Neural cell (in vitro differentiated cells): ENCODE data around the gene GRID1. TPM values are rescaled to one million over a fixed set of nuclear protein-coding genes. Genes with fewer than 3 reads are reported as not detected.

Experiments used
- H2AFZ ChIP-seq: fragments of 200-600, 300-800 bp; sonication (generic), shearing (Covaris generic); 2 replicates; pipeline ENCODE4 v1.6.0; 2014; ENCODE audit warnings: low read depth, mild to moderate bottlenecking, antibody characterized with exemption, low read length, moderate library complexity
- H3F3A ChIP-seq: fragments of 200-600 bp; shearing (Covaris generic); 2 replicates; pipeline ENCODE4 v1.6.1; 2016; ENCODE audit warnings: mild to moderate bottlenecking, moderate library complexity, mixed read lengths, antibody characterized with exemption, low read length; ENCODE audit not compliant: insufficient read depth, poor library complexity, severe bottlenecking
- H3K27ac ChIP-seq: fragments of 200-600, 300-800 bp; sonication (generic), shearing (Covaris generic); 2 replicates; pipeline ENCODE4 v1.5.1; 2014; ENCODE audit warnings: mild to moderate bottlenecking, low read length, moderate library complexity
- H3K27me3 ChIP-seq: fragments of 300-800, 200-600 bp; sonication (generic), shearing (Covaris generic); 2 replicates; pipeline ENCODE4 v1.6.0; 2014; ENCODE audit warnings: mild to moderate bottlenecking, low read depth, low read length, moderate library complexity; ENCODE audit not compliant: insufficient read depth
- H3K36me3 ChIP-seq: fragments of 300-800, 200-600 bp; sonication (generic), shearing (Covaris generic); 2 replicates; pipeline ENCODE4 v1.5.1; 2014; ENCODE audit warnings: mild to moderate bottlenecking, antibody characterized with exemption, low read length, moderate library complexity; ENCODE audit not compliant: insufficient read depth
- H3K4me2 ChIP-seq: fragments of 300-800, 200-600 bp; sonication (generic), shearing (Covaris generic); 2 replicates; pipeline ENCODE4 v1.6.0; 2014; ENCODE audit warnings: mild to moderate bottlenecking, low read length
- H3K4me3 ChIP-seq: fragments of 300-800, 200-600 bp; sonication (generic), shearing (Covaris generic); 2 replicates; pipeline ENCODE4 v1.5.1; 2014; ENCODE audit warnings: mild to moderate bottlenecking, low read length, moderate library complexity
- H3K79me2 ChIP-seq: fragments of 200-600 bp; shearing (Covaris generic); replicated peaks from 2 replicates; pipeline ENCODE4 v1.6.0; 2014; ENCODE audit warnings: mild to moderate bottlenecking, low read length, moderate library complexity; ENCODE audit not compliant: insufficient read depth
- H3K9ac ChIP-seq: fragments of 300-800, 200-600 bp; sonication (generic), shearing (Covaris generic); 2 replicates; pipeline ENCODE4 v1.6.1; 2016; ENCODE audit warnings: mild to moderate bottlenecking, low read length, mixed read lengths
- H3K9me2 ChIP-seq: fragments of 200-600 bp; shearing (Covaris generic); 2 replicates; pipeline ENCODE4 v1.6.1; 2016; ENCODE audit warnings: mild to moderate bottlenecking, low read length, mixed read lengths; ENCODE audit not compliant: insufficient read depth
- H3K9me3 ChIP-seq: fragments of 200-600, 300-800 bp; sonication (generic), shearing (Covaris generic); 2 replicates; pipeline ENCODE4 v1.6.1; 2016; ENCODE audit warnings: mild to moderate bottlenecking, mixed run types, low read length, moderate library complexity, mixed read lengths
- H4K20me1 ChIP-seq: fragments of 200-600 bp; shearing (Covaris generic); 2 replicates; pipeline ENCODE4 v1.6.1; 2016; ENCODE audit warnings: mild to moderate bottlenecking, mixed run types; ENCODE audit not compliant: insufficient read depth
- CTCF ChIP-seq: fragments of 450-650 bp; IDR thresholded peaks from 2 replicates; pipeline ENCODE4 v1.5.1; 2014; ENCODE audit warnings: antibody characterized with exemption, mild to moderate bottlenecking, moderate library complexity; ENCODE audit not compliant: poor library complexity, severe bottlenecking
- EP300 ChIP-seq: fragments of 450-650 bp; conservative IDR thresholded peaks from 2 replicates; pipeline ENCODE4 v1.6.1; 2014; ENCODE audit warnings: antibody characterized with exemption, mild to moderate bottlenecking, moderate library complexity; ENCODE audit not compliant: poor library complexity, severe bottlenecking
- EZH2 ChIP-seq: fragments of 200-600, 300-800 bp; shearing (Covaris generic), sonication (generic); IDR thresholded peaks from 2 replicates; pipeline ENCODE4 v1.6.1; 2014; ENCODE audit warnings: antibody characterized with exemption, low read length, borderline replicate concordance, mild to moderate bottlenecking; ENCODE audit not compliant: insufficient read depth, poor library complexity, severe bottlenecking
- MXI1 ChIP-seq: fragments of 450-650 bp; conservative IDR thresholded peaks from 2 replicates; pipeline ENCODE4 v1.6.1; 2014; ENCODE audit warnings: antibody characterized with exemption, mild to moderate bottlenecking; ENCODE audit not compliant: poor library complexity, severe bottlenecking
- POLR2AphosphoS5 ChIP-seq: IDR thresholded peaks from 2 replicates; pipeline ENCODE4 v1.6.1; 2012
- RAD21 ChIP-seq: fragments of 450-650 bp; conservative IDR thresholded peaks from 2 replicates; pipeline ENCODE4 v1.6.1; 2014; ENCODE audit warnings: antibody characterized with exemption, mild to moderate bottlenecking, moderate library complexity
- REST ChIP-seq: IDR thresholded peaks from 2 replicates; pipeline ENCODE4 v1.6.1; 2012; ENCODE audit warnings: borderline replicate concordance
- SMC3 ChIP-seq: fragments of 450-650 bp; conservative IDR thresholded peaks from 2 replicates; pipeline ENCODE4 v1.6.1; 2014; ENCODE audit warnings: antibody characterized with exemption, mild to moderate bottlenecking, moderate library complexity; ENCODE audit not compliant: poor library complexity
- TAF1 ChIP-seq: IDR thresholded peaks from 2 replicates; pipeline ENCODE4 v1.6.1; 2012; ENCODE audit warnings: low read depth
- polyA plus RNA-seq: library from polyadenylated mRNA; depleted of rRNA; stranded (reverse); fragments of >200 nt; gene quantifications from 2 replicates; pipeline ENCODE4 v1.2.3, GENCODE V29; 2014

GRID1 gene
- polyA plus RNA-seq, 1 donor from 2014 or later: 7.3 TPM

- H3K9me2 ChIP-seq: no peaks in the 10 kb centered on the region
- H3K9ac ChIP-seq: no peak overlapping the region
- H3K27ac ChIP-seq: no peak overlapping the region
- H3K36me3 ChIP-seq: no peaks in the 10 kb centered on the region
- H3K4me3 ChIP-seq: no peak overlapping the region
- no peaks in the 10 kb centered on the region for H3K9me3 ChIP-seq
- H2AFZ ChIP-seq: no peak overlapping the region
- H3K4me2 ChIP-seq: no peak overlapping the region
- no peaks in the 10 kb centered on the region for H3F3A ChIP-seq
- TF ChIP-seq POLR2AphosphoS5 (no peak), EZH2 (no peak), RAD21 (no peak), SMC3 (no peak), TAF1 (no peak), REST (no peak), CTCF (no peak), MXI1 (no peak), EP300 (no peak)
- no peaks in the 10 kb centered on the region for H4K20me1 ChIP-seq
- H3K79me2 ChIP-seq: no peaks in the 10 kb centered on the region
- no peaks in the 10 kb centered on the region for H3K27me3 ChIP-seq
These were observed 184.4 kb downstream of the GRID1 start for GRCh38 chr10:86182150-86182549.

- Histone ChIP-seq H3K79me2 (no peaks in the 10 kb centered on the region), H3K4me3 (no peak overlapping the region), H3K36me3 (no peaks in the 10 kb centered on the region), H3K27ac (no peak overlapping the region), H3K9me2 (no peaks in the 10 kb centered on the region), H2AFZ (no peak overlapping the region), H3K27me3 (no peaks in the 10 kb centered on the region), H3K9me3 (no peaks in the 10 kb centered on the region), H3K4me2 (no peak overlapping the region), H3F3A (no peaks in the 10 kb centered on the region), H4K20me1 (no peaks in the 10 kb centered on the region), H3K9ac (no peak overlapping the region)
- TF ChIP-seq REST (no peak), CTCF (no peak), SMC3 (no peak), TAF1 (no peak), EP300 (no peak), RAD21 (no peak), POLR2AphosphoS5 (no peak), MXI1 (no peak), EZH2 (no peak)
These were observed 185.7 kb downstream of the GRID1 start for GRCh38 chr10:86180861-86181260.
